SK-N-SH (cell line): ENCODE measurements around the gene RIPPLY3.

Source experiments
- CTCF ChIP-seq: fragments of 200-600 bp; sonication (generic); IDR thresholded peaks from 2 replicates; pipeline ENCODE4 v1.6.1; 2017; ENCODE audit warnings: antibody characterized with exemption, mild to moderate bottlenecking, moderate library complexity
- GABPA ChIP-seq: IDR thresholded peaks from 2 replicates; pipeline ENCODE4 v1.4.0; 2012; ENCODE audit warnings: low read depth, mild to moderate bottlenecking
- IRF3 ChIP-seq: fragments of 150-350 bp; IDR thresholded peaks from 2 replicates; pipeline ENCODE4 v1.6.1; 2016; ENCODE audit warnings: mild to moderate bottlenecking, low read depth, low read length
- MEF2A ChIP-seq: IDR thresholded peaks from 2 replicates; pipeline ENCODE4 v1.4.0; 2012; ENCODE audit warnings: low read depth, borderline replicate concordance
- REST ChIP-seq: IDR thresholded peaks from 2 replicates; pipeline ENCODE4 v1.6.1; 2012; ENCODE audit warnings: mild to moderate bottlenecking, low read depth, low read length, moderate library complexity
- RFX5 ChIP-seq: IDR thresholded peaks from 2 replicates; pipeline ENCODE4 v1.6.1; 2012; ENCODE audit warnings: mild to moderate bottlenecking, improper control_type of control experiment, low read length
- SIN3A ChIP-seq: IDR thresholded peaks from 2 replicates; pipeline ENCODE4 v1.6.1; 2012; ENCODE audit warnings: low read depth, mild to moderate bottlenecking, low read length, moderate library complexity, borderline replicate concordance
- TAF1 ChIP-seq: IDR thresholded peaks from 2 replicates; pipeline ENCODE4 v1.6.1; 2012; ENCODE audit warnings: low read depth, mild to moderate bottlenecking, low read length, moderate library complexity, borderline replicate concordance
- USF2 ChIP-seq: fragments of 150-350 bp; IDR thresholded peaks from 2 replicates; pipeline ENCODE4 v1.6.1; 2017; ENCODE audit warnings: antibody characterized with exemption, low read length, low read depth, borderline replicate concordance
- ZBTB33 ChIP-seq: IDR thresholded peaks from 2 replicates; pipeline ENCODE4 v1.4.0; 2012; ENCODE audit warnings: low read depth, borderline replicate concordance

GRCh38 chr21:36966066-36966820 lies 40.3 kb upstream of the RIPPLY3 start, which contains the start of gene HLCS:
- TF ChIP-seq CTCF: no peak
- no peak for TF ChIP-seq REST
- TF ChIP-seq USF2: no peak
- no peak for TF ChIP-seq RFX5
- TF ChIP-seq TAF1: no peak
- no peak for TF ChIP-seq MEF2A
- TF ChIP-seq ZBTB33: no peak
- no peak for TF ChIP-seq GABPA
- no peak for TF ChIP-seq IRF3
- no peak for TF ChIP-seq SIN3A
